Kidney (tissue), 14 donors: ENCODE measurements around the gene LYZL1. TPM values are rescaled to one million over a fixed set of nuclear protein-coding genes. Genes with fewer than 3 reads are reported as not detected.
A peak's percentile ranks its signal among the peaks of the same experiment; 100 is the strongest.

Source experiments
- DNase-seq, 5 donors: peaks; one replicate each; pipeline ENCODE4 v3.0.0-alpha.2; 2013 to 2020
- FAIRE-seq: peaks from 2 replicates; lab custom pipeline; 2012; peaks lifted over from hg19 to GRCh38; lab: Jason Lieb, UNC
- H3K27ac ChIP-seq, 2 donors: one replicate each; pipeline ENCODE4 v1.7.0; 2013; ENCODE audit warnings: low read depth in 2 of 2, low read length in 2 of 2, inconsistent platforms in 1 of 2
- H3K27me3 ChIP-seq: one replicate; pipeline ENCODE4 v1.7.1; 2013; ENCODE audit warnings: low read length, inconsistent platforms; ENCODE audit not compliant: control insufficient read depth, insufficient read depth
- H3K36me3 ChIP-seq, 3 donors: one replicate each; pipeline versions ENCODE4 v1.7.0 to v1.7.1; 2013; ENCODE audit warnings: low read length in 3 of 3, control low read depth in 1 of 3, inconsistent platforms in 1 of 3; ENCODE audit not compliant: insufficient read depth in 3 of 3, control insufficient read depth in 2 of 3
- H3K4me1 ChIP-seq, 3 donors: one replicate each; pipeline versions ENCODE4 v1.7.0 to v1.7.1; 2013; ENCODE audit warnings: low read length in 3 of 3, inconsistent platforms in 1 of 3, low read depth in 1 of 3; ENCODE audit not compliant: control insufficient read depth in 2 of 3, insufficient read depth in 2 of 3
- H3K4me3 ChIP-seq, 3 donors: one replicate each; pipeline versions ENCODE4 v1.7.0 to v1.8.1; 2013; ENCODE audit warnings: low read length in 3 of 3, control low read depth in 1 of 3, inconsistent platforms in 1 of 3
- H3K9ac ChIP-seq, 3 donors: one replicate each; pipeline versions ENCODE4 v1.7.0 to v1.7.1; 2013; ENCODE audit warnings: low read length in 3 of 3, control low read depth in 1 of 3, inconsistent platforms in 1 of 3
- H3K9me3 ChIP-seq, 3 donors: one replicate each; pipeline versions ENCODE4 v1.7.0 to v1.7.1; 2013; ENCODE audit warnings: low read length in 3 of 3, control low read depth in 1 of 3, inconsistent platforms in 1 of 3; ENCODE audit not compliant: control insufficient read depth in 2 of 3, insufficient read depth in 1 of 3
- CTCF ChIP-seq: IDR thresholded peaks from 3 replicates; pipeline ENCODE4 v1.5.1; 2012; ENCODE audit warnings: mild to moderate bottlenecking, moderate library complexity, borderline replicate concordance; ENCODE audit not compliant: insufficient read depth; ENCODE audit errors: extremely low read depth
- intact Hi-C: fragments of 100-400 bp; cut with DNase I; formaldehyde crosslinking; loops from one replicate; pipeline ENCODE4 v1.11.1; 2022
- polyA plus RNA-seq: library from polyadenylated mRNA; stranded (reverse); fragments of 350-450 nt; fragmentation: Illumina TruSeq; extraction: RNeasy Lipid Tissue Mini Kit (QIAGEN cat#74804); gene quantifications from one replicate; pipeline ENCODE4 v1.2.3, GENCODE V29; 2014; ENCODE audit warnings: low read depth, low replicate concordance; ENCODE audit not compliant: insufficient read depth
- total RNA-seq: library from RNA; stranded (reverse); fragmentation: NEBNext Ultra II Directional; extraction: Animal tissue kit (Norgen Biotek cat#: 25700); gene quantifications from one replicate; pipeline ENCODE4 v1.2.1, GENCODE V29; 2021
- donor health status: control.
- donor health status: control.
- donor health status: control.
- donor health status: control.
- donor health status: control.
- donor health status: DM: yes; HTN: yes; CAD: no.
- donor health status: Normal renal cell carcinoma (clear cell type).

Gene LYZL1
- total and polyA plus RNA-seq, 2 donors from 2014 or later, result not detected

DNA sequence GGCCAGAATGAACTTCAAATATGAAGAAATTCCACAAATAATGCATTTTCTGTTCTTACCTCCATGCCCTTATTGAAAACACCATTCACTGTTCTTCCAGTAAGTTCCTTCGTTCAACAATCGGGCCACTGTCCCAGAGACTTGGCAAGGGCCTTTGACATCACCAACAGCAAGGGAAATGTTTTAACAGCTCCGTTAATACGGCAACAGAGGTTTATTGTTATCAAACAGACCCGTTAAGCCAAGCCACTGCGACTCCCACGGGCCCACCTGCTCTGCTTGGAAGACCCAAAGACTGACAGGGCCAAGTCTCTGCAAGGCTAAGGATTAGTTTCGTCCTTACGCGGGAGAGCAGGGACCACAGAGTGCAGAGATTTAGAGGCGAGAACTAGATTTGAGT, 43.4 kb upstream of the LYZL1 start:
- Histone ChIP-seq H3K27ac (no peak overlapping the region), H3K4me3 (no peak overlapping the region)
- no peak for FAIRE-seq

DNA sequence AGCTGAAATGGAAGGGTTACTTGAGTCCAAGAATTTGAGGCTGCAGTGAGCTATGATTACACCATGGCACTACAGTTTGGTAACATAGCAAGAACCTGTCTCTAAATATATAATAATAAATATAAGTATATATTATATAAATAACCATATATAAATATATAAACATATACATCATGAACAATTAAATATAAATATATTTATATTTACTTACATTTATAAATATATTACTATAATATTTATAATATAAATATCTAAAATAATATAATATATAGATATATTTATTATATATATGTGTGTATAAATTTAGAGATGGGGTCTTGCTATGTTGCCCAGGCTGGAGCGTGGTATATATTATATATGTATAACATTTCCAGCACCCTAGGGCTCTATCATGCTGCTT, 42.4 kb upstream of the LYZL1 start:
- H3K4me1 ChIP-seq, result no peaks in the 10 kb centered on the region
- no peaks in the 10 kb centered on the region for H3K36me3 ChIP-seq
- intact Hi-C loops, result no loop called here
- DNase-seq (no peak), FAIRE-seq (peak; percentile 81)
- no peak overlapping the region for H3K9ac ChIP-seq
- H3K27ac ChIP-seq, result no peak overlapping the region
- H3K4me3 ChIP-seq, result no peak overlapping the region
- no peak for TF ChIP-seq CTCF
- no peaks in the 10 kb centered on the region for H3K9me3 ChIP-seq
- H3K27me3 ChIP-seq, result no peaks in the 10 kb centered on the region

More for the DNA sequence above, 43.4 kb upstream of the LYZL1 start:
- H3K9me3 ChIP-seq, result no peaks in the 10 kb centered on the region
- H3K27me3 ChIP-seq, result no peaks in the 10 kb centered on the region
- intact Hi-C loops, result no loop called here
- H3K9ac ChIP-seq, result no peak overlapping the region
- peak in 2 of 5 donors; percentile 17 to 24 for DNase-seq
- no peaks in the 10 kb centered on the region for H3K36me3 ChIP-seq
- TF ChIP-seq CTCF, result no peak
- no peaks in the 10 kb centered on the region for H3K4me1 ChIP-seq

- intact Hi-C loops, result no loop called here
- FAIRE-seq, result no peak
- no peak for TF ChIP-seq CTCF
- no peaks in the 10 kb centered on the region for H3K27me3 ChIP-seq
- H3K4me1 ChIP-seq, result no peaks in the 10 kb centered on the region
- no peak overlapping the region for H3K27ac ChIP-seq
- no peaks in the 10 kb centered on the region for H3K9me3 ChIP-seq
- H3K4me3 ChIP-seq, result no peak overlapping the region
- no peak overlapping the region for H3K9ac ChIP-seq
- H3K36me3 ChIP-seq, result no peaks in the 10 kb centered on the region
- DNase-seq, result no peak
These were observed 40.7 kb upstream of the LYZL1 start for GRCh38 chr10:29248158-29248557.

- no peak for DNase-seq
- Histone ChIP-seq H3K9me3 (no peaks in the 10 kb centered on the region), H3K27me3 (no peaks in the 10 kb centered on the region), H3K36me3 (no peaks in the 10 kb centered on the region), H3K4me3 (no peak overlapping the region), H3K9ac (no peak overlapping the region), H3K27ac (no peak overlapping the region), H3K4me1 (peaks cover 0 to 4% (median 0%) of the 10 kb centered on the region in 3 donors)
- no peak for TF ChIP-seq CTCF
- FAIRE-seq, result no peak
- intact Hi-C loops, result no loop called here
These were observed 39.9 kb upstream of the LYZL1 start for GRCh38 chr10:29249018-29249417.
